DOHH2 (cell line): ENCODE data around the gene PPFIBP1.

Experiments
- H3F3A ChIP-seq: fragments of 200-600 bp; sonication (generic), shearing (Covaris generic); 2 replicates; pipeline ENCODE4 v1.6.0; 2016; ENCODE audit warnings: antibody characterized with exemption, mild to moderate bottlenecking; ENCODE audit not compliant: control insufficient read depth, insufficient read depth
- H3K27ac ChIP-seq: fragments of 200-600 bp; sonication (generic); 2 replicates; pipeline ENCODE4 v1.5.1; 2014; ENCODE audit warnings: low read depth, mild to moderate bottlenecking, low read length, moderate library complexity
- H3K27me3 ChIP-seq: fragments of 200-600 bp; sonication (generic); 2 replicates; pipeline ENCODE4 v1.6.1; 2014; ENCODE audit warnings: mild to moderate bottlenecking, low read length, mixed read lengths; ENCODE audit not compliant: control insufficient read depth
- H3K36me3 ChIP-seq: fragments of 200-600 bp; sonication (generic); 2 replicates; pipeline ENCODE4 v1.6.1; 2014; ENCODE audit warnings: mild to moderate bottlenecking, low read length, moderate library complexity, mixed read lengths; ENCODE audit not compliant: control insufficient read depth
- H3K4me1 ChIP-seq: fragments of 200-600 bp; sonication (generic); 2 replicates; pipeline ENCODE4 v1.6.1; 2014; ENCODE audit warnings: mild to moderate bottlenecking, low read length, mixed read lengths; ENCODE audit not compliant: control insufficient read depth
- H3K4me2 ChIP-seq: fragments of 200-600 bp; sonication (generic); 2 replicates; pipeline ENCODE4 v1.6.0; 2014; ENCODE audit warnings: mild to moderate bottlenecking, low read length, moderate library complexity
- H3K4me3 ChIP-seq: fragments of 200-600 bp; sonication (generic); 2 replicates; pipeline ENCODE4 v1.5.1; 2014; ENCODE audit warnings: mild to moderate bottlenecking, low read length, mixed read lengths
- H3K79me2 ChIP-seq: fragments of 200-600 bp; sonication (generic); 2 replicates; pipeline ENCODE4 v1.6.1; 2014; ENCODE audit warnings: mild to moderate bottlenecking, low read length, mixed read lengths; ENCODE audit not compliant: control insufficient read depth
- H3K9me2 ChIP-seq: fragments of 200-600 bp; sonication (generic); replicated peaks from 2 replicates; pipeline ENCODE4 v1.6.1; 2014; ENCODE audit warnings: mild to moderate bottlenecking, low read length, mixed read lengths; ENCODE audit not compliant: control insufficient read depth
- H3K9me3 ChIP-seq: fragments of 200-600 bp; sonication (generic); 2 replicates; pipeline ENCODE4 v1.6.1; 2014; ENCODE audit warnings: antibody characterized with exemption, low read length, mixed read lengths; ENCODE audit not compliant: control insufficient read depth, insufficient read depth
- H4K20me1 ChIP-seq: fragments of 200-600 bp; sonication (generic); 2 replicates; pipeline ENCODE4 v1.6.0; 2014; ENCODE audit warnings: low read depth, mild to moderate bottlenecking, antibody characterized with exemption, low read length, moderate library complexity; ENCODE audit not compliant: control insufficient read depth, insufficient read depth
- CTCF ChIP-seq: fragments of 200-600 bp; sonication (generic); IDR thresholded peaks from one replicate; pipeline ENCODE4 v1.5.1; 2014; ENCODE audit warnings: antibody characterized with exemption, mild to moderate bottlenecking, low read depth, low read length; ENCODE audit not compliant: poor library complexity, severe bottlenecking
- EZH2phosphoT487 ChIP-seq: fragments of 200-600 bp; sonication (generic); IDR thresholded peaks from 2 replicates; pipeline ENCODE4 v1.6.1; 2017; ENCODE audit warnings: borderline replicate concordance, mild to moderate bottlenecking, antibody characterized with exemption, low read length, moderate library complexity, mixed read lengths

Gene PPFIBP1

GRCh38 chr12:27502021-27502435, 22.0 kb upstream of the PPFIBP1 start:
- Histone ChIP-seq H3K9me2 (no peaks in the 10 kb centered on the region), H3K27ac (no peak overlapping the region), H3F3A (no peaks in the 10 kb centered on the region), H3K79me2 (no peaks in the 10 kb centered on the region), H3K27me3 (0 out of 2 replicates have a peak, but pooled peaks cover 3% of the 10 kb centered on the region), H4K20me1 (no peaks in the 10 kb centered on the region), H3K9me3 (peaks cover 3% of the 10 kb centered on the region; the same call in 1 of the 2 replicates), H3K4me2 (no peak overlapping the region), H3K36me3 (no peaks in the 10 kb centered on the region), H3K4me3 (no peak overlapping the region), H3K4me1 (no peaks in the 10 kb centered on the region)
- no peak for TF ChIP-seq CTCF
- no peak for TF ChIP-seq EZH2phosphoT487

- H4K20me1 ChIP-seq: no peaks in the 10 kb centered on the region
- no peaks in the 10 kb centered on the region for H3K4me1 ChIP-seq
- no peak overlapping the region for H3K27ac ChIP-seq
- peaks cover 3% of the 10 kb centered on the region; the same call in 1 of the 2 replicates for H3K9me3 ChIP-seq
- H3K27me3 ChIP-seq: no peaks in the 10 kb centered on the region
- H3K9me2 ChIP-seq: no peaks in the 10 kb centered on the region
- H3K4me2 ChIP-seq: no peak overlapping the region
- TF ChIP-seq CTCF (no peak), EZH2phosphoT487 (no peak)
- no peaks in the 10 kb centered on the region for H3F3A ChIP-seq
- H3K4me3 ChIP-seq: no peak overlapping the region
- H3K36me3 ChIP-seq: no peaks in the 10 kb centered on the region
- no peaks in the 10 kb centered on the region for H3K79me2 ChIP-seq
Measured at GRCh38 chr12:27504507-27504906, 19.5 kb upstream of the PPFIBP1 start.

- Histone ChIP-seq H4K20me1 (no peaks in the 10 kb centered on the region), H3K9me2 (no peaks in the 10 kb centered on the region), H3K79me2 (no peaks in the 10 kb centered on the region), H3K4me2 (no peak overlapping the region), H3K27me3 (no peaks in the 10 kb centered on the region), H3F3A (no peaks in the 10 kb centered on the region), H3K27ac (no peak overlapping the region), H3K9me3 (peaks cover 3% of the 10 kb centered on the region; the same call in 1 of the 2 replicates), H3K4me3 (no peak overlapping the region), H3K36me3 (no peaks in the 10 kb centered on the region), H3K4me1 (no peaks in the 10 kb centered on the region)
- TF ChIP-seq CTCF: no peak
- TF ChIP-seq EZH2phosphoT487: no peak
Measured at GRCh38 chr12:27505109-27505508, 18.9 kb upstream of the PPFIBP1 start.
